MCF 10A (cell line): ENCODE measurements around the gene TIMM21. TPM values are rescaled to one million over a fixed set of nuclear protein-coding genes. Genes with fewer than 3 reads are reported as not detected.

Experiments
- BruUV-seq: library from RNA; stranded (reverse); fragments of 400-500 nt; replicated peaks from 2 replicates; lab custom pipeline; 2021; lab: Mats Ljungman, UMichigan
- CTCF ChIA-PET: fragments of 300-600 bp; sonication (Branson Sonifier 250); formaldehyde crosslinking; extraction: SDS; loops from one replicate; lab custom pipeline; 2021; ENCODE audit warnings: antibody characterized with exemption, inconsistent platforms; lab: Yijun Ruan, JAX
- POLR2A ChIA-PET: fragments of 300-600, 350-650 bp; sonication (Branson Sonifier 250); formaldehyde crosslinking; extraction: SDS; loops from one replicate; lab custom pipeline; 2020; ENCODE audit warnings: antibody characterized with exemption, inconsistent platforms; lab: Yijun Ruan, JAX
- DNase-seq: peaks from one replicate; pipeline ENCODE4 v3.0.0-alpha.2; 2018; ENCODE audit not compliant: unreplicated experiment
- H3K27ac Mint-ChIP-seq: one replicate; pipeline ENCODE4 v1.8.0; 2022; ENCODE audit warnings: mild to moderate bottlenecking, low read depth, mixed read lengths; ENCODE audit not compliant: unreplicated experiment
- H3K27me3 Mint-ChIP-seq: one replicate; pipeline ENCODE4 v1.8.0; 2022; ENCODE audit warnings: mixed read lengths; ENCODE audit not compliant: insufficient read depth, unreplicated experiment
- H3K36me3 Mint-ChIP-seq: one replicate; pipeline ENCODE4 v1.8.0; 2022; ENCODE audit warnings: mild to moderate bottlenecking, moderate library complexity, mixed read lengths; ENCODE audit not compliant: insufficient read depth, unreplicated experiment
- H3K4me1 Mint-ChIP-seq: one replicate; pipeline ENCODE4 v1.8.0; 2022; ENCODE audit warnings: mixed read lengths; ENCODE audit not compliant: insufficient read depth, unreplicated experiment
- H3K4me3 Mint-ChIP-seq: one replicate; pipeline ENCODE4 v1.8.0; 2022; ENCODE audit warnings: mild to moderate bottlenecking, moderate library complexity, mixed read lengths; ENCODE audit not compliant: unreplicated experiment
- H3K9me3 Mint-ChIP-seq: one replicate; pipeline ENCODE4 v1.8.0; 2022; ENCODE audit warnings: mixed read lengths; ENCODE audit not compliant: unreplicated experiment
- intact Hi-C: fragments of 100-400 bp; cut with micrococcal nuclease; formaldehyde crosslinking; loops from 2 replicates; pipeline ENCODE4 v1.14.1; 2022
- total RNA-seq: library from RNA; stranded (reverse); gene quantifications from 2 replicates; pipeline ENCODE4 v1.2.3, GENCODE V29; 2022
- TF ChIP-seq, protein P1 (sequence below): fragments of 200-600 bp; IDR thresholded peaks from one replicate; pipeline ENCODE4 v1.8.0; 2022; ENCODE audit warnings: antibody characterized with exemption, mild to moderate bottlenecking; ENCODE audit not compliant: unreplicated experiment

Gene TIMM21
- total RNA-seq, 1 experiment from 2014 or later, result 33.4 TPM

- Mint-ChIP-seq H3K4me3 (no peak overlapping the region), H3K4me1 (peaks cover 5% of the 10 kb centered on the region), H3K27me3 (peaks cover 23% of the 10 kb centered on the region), H3K36me3 (no peaks in the 10 kb centered on the region), H3K27ac (no peak overlapping the region), H3K9me3 (peaks cover 7% of the 10 kb centered on the region)
- CTCF ChIA-PET, result interaction anchor here (0.5 kb wide), 1 partner anchor 318 kb away, joined by 4 read pairs; no protein-coding TSS in a partner anchor
- no peak for DNase-seq
- POLR2A ChIA-PET, result interaction anchor here (0.6 kb wide), 1 partner anchor 162 kb away, joined by 3 read pairs; no protein-coding TSS in a partner anchor
- intact Hi-C loops, result no loop called here
- BruUV-seq, result no TSS peak
- TF ChIP-seq, protein P1, sequence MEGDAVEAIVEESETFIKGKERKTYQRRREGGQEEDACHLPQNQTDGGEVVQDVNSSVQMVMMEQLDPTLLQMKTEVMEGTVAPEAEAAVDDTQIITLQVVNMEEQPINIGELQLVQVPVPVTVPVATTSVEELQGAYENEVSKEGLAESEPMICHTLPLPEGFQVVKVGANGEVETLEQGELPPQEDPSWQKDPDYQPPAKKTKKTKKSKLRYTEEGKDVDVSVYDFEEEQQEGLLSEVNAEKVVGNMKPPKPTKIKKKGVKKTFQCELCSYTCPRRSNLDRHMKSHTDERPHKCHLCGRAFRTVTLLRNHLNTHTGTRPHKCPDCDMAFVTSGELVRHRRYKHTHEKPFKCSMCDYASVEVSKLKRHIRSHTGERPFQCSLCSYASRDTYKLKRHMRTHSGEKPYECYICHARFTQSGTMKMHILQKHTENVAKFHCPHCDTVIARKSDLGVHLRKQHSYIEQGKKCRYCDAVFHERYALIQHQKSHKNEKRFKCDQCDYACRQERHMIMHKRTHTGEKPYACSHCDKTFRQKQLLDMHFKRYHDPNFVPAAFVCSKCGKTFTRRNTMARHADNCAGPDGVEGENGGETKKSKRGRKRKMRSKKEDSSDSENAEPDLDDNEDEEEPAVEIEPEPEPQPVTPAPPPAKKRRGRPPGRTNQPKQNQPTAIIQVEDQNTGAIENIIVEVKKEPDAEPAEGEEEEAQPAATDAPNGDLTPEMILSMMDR, result no peak
Observed at GRCh38 chr18:74182335-74182734, 34.0 kb downstream of the TIMM21 start.

GRCh38 chr18:74183130-74183529 lies 34.8 kb downstream of the TIMM21 start:
- peaks cover 5% of the 10 kb centered on the region for H3K4me1 Mint-ChIP-seq
- intact Hi-C loops, result no loop called here
- no TSS peak for BruUV-seq
- POLR2A ChIA-PET, result no interaction called here
- peaks cover 7% of the 10 kb centered on the region for H3K9me3 Mint-ChIP-seq
- DNase-seq, result no peak
- TF ChIP-seq, protein P1, result no peak
- no peak overlapping the region for H3K4me3 Mint-ChIP-seq
- no peaks in the 10 kb centered on the region for H3K36me3 Mint-ChIP-seq
- H3K27me3 Mint-ChIP-seq, result peaks cover 23% of the 10 kb centered on the region
- no peak overlapping the region for H3K27ac Mint-ChIP-seq
- CTCF ChIA-PET, result interaction anchor here (1.2 kb wide), 1 partner anchor 170 kb away, joined by 3 read pairs; no protein-coding TSS in a partner anchor

GRCh38 chr18:74184875-74185274 lies 36.6 kb downstream of the TIMM21 start:
- Mint-ChIP-seq H3K27ac (no peak overlapping the region), H3K4me1 (peaks cover 5% of the 10 kb centered on the region), H3K4me3 (no peak overlapping the region), H3K27me3 (peaks cover 24% of the 10 kb centered on the region), H3K36me3 (no peaks in the 10 kb centered on the region), H3K9me3 (peaks cover 5% of the 10 kb centered on the region)
- TF ChIP-seq, protein P1, result no peak
- intact Hi-C loops, result no loop called here
- CTCF ChIA-PET, result interaction anchor here (0.7 to 1.4 kb wide), 4 partner anchors 10 to 309 kb away, joined by 3 to 5 read pairs (median 4); no protein-coding TSS in a partner anchor
- no TSS peak for BruUV-seq
- POLR2A ChIA-PET, result interaction anchor here (1.3 kb wide), 1 partner anchor 19 kb away, joined by 3 read pairs; no protein-coding TSS in a partner anchor
- no peak for DNase-seq

- POLR2A ChIA-PET, result interaction anchor here (0.6 to 0.7 kb wide), 2 partner anchors 22 to 273 kb away, joined by 3 to 4 read pairs; no protein-coding TSS in a partner anchor
- Mint-ChIP-seq H3K9me3 (no peaks in the 10 kb centered on the region), H3K27me3 (peaks cover 34% of the 10 kb centered on the region), H3K4me3 (no peak overlapping the region), H3K36me3 (no peaks in the 10 kb centered on the region), H3K27ac (no peak overlapping the region), H3K4me1 (peaks cover 5% of the 10 kb centered on the region)
- DNase-seq, result no peak
- TF ChIP-seq, protein P1, result no peak
- intact Hi-C loops, result no loop called here
- BruUV-seq, result no TSS peak
- CTCF ChIA-PET, result interaction anchor here (0.7 to 1.4 kb wide), 4 partner anchors 9 to 308 kb away, joined by 3 to 5 read pairs (median 4); no protein-coding TSS in a partner anchor
Observed at GRCh38 chr18:74185860-74186259, 37.5 kb downstream of the TIMM21 start.
